Activated CD4-positive, alpha-beta T cell treated with anti-CD3 and anti-CD28 coated beads for 1 hour (primary cell): ENCODE results near the gene ANKFN1.

Experiments used
- DNase-seq: peaks from one replicate; pipeline ENCODE4 v3.0.0-alpha.2; 2020

The ANKFN1 gene

DNA sequence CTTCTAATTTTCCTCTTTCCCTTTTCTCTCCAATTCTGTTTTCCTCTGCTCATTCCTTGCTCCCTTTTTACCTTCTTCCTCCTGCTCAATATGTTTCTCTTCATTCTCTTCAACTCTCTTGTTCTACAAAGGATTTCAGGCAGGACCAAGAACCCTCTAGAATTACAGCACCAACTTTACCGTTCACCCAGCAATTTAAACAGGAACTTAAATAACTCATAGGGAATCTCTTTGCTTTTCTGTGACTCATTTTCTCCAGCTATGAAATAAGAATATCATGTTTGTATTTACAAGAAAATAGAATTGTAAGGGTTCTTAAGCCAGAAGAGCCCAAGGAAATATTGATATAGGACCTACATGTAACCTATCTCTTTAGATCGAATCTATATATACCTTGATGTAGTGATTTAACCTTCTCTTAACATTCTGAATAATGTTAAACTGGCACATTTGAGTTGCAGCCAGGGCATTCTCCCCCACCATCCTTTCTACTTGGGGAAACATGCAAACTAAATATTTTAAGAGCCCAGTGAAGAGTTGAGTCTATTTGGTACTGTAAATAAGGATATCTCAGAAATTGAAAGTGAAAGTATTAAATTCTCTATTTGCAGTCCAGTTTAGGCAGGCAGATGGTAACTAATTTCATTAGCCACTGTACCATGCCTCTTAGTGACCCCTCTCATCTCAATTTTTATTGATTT is 137.0 kb downstream of the ANKFN1 start:
- DNase-seq: no peak

DNA sequence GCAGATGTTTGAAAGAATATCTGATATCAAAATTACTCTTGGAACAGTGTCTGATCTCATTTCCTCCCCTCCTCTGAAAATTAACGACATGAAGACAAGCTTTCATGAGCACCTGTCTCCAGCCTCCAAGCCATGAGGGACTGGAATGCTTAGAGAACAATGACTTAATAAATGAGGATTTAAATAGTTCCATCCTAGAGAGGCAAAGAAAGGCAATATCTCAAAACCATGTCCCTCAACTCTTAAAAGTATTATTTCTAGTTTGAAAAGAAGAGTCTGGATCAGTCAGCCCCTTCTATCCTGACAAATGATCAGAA is 137.5 kb downstream of the ANKFN1 start:
- no peak for DNase-seq

DNA sequence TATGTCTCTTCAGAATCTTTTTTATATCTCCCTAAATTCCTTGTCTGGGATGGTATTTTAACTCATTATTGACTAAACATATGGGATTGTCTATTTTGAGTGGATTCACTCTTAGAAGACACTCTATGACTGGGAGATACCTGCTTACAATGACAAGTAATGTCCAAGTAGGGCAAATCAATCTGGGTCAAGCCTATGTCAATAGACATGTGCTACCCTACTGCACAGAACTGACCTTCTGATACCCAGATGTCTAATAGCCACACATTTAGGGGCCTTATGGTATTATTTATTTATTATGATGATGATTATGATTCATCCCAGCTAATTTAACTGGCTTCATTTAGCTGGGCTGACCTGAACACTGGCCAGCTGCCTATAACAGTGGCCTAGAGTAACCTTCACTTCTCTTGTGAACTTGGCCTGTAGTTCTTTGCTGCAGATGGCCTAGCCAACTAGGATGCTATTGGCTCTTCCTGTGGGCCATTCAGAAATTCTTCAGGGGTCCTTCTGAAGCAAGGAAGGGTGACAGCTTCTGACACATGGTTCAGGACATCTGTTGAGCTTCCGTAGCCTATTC is 138.0 kb downstream of the ANKFN1 start:
- DNase-seq: no peak

DNA sequence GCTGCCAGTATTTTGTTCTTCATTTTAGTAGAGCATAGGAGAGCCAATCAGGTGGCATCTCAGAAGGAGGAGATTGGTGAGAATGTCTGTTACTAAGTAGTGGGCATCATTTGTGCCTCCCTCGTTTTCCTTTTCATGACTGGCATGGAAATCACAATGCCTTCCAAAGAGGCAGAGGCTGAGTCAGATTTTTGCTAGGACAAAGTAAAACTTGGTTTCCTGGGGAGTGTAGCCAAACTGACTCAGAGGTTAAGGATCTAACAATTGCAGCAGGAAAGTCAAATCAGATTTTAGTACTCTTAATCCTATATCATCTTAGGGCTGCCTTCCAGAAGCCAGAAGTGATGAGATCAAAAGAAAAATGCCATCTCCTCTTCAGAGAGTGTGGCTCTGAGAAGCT is 138.7 kb downstream of the ANKFN1 start:
- no peak for DNase-seq

- no peak for DNase-seq
Measured at GRCh38 chr17:56292578-56292977, 139.3 kb downstream of the ANKFN1 start.

DNA sequence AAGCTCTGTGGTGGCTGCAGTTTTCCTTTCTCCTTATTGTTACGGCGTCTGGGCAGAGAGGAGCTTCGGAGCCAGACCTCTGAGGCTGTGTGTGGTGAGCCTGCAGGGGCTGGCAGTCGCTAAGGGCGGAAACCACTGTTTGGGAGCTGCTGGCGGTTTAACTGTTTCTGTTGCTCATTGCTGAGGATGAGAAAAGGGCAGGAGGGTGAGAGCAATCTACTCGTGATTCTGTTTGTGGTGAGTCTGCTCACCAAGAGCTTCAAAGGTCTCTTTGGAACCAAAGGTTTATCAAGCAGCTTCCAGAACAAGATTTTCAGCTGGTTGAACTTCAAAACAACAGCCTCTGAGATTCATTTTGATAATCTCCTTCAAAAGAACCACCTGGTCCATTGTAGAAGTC is 143.9 kb downstream of the ANKFN1 start:
- DNase-seq: no peak

- DNase-seq: no peak
Measured at GRCh38 chr17:56298846-56299245, 145.6 kb downstream of the ANKFN1 start.

DNA sequence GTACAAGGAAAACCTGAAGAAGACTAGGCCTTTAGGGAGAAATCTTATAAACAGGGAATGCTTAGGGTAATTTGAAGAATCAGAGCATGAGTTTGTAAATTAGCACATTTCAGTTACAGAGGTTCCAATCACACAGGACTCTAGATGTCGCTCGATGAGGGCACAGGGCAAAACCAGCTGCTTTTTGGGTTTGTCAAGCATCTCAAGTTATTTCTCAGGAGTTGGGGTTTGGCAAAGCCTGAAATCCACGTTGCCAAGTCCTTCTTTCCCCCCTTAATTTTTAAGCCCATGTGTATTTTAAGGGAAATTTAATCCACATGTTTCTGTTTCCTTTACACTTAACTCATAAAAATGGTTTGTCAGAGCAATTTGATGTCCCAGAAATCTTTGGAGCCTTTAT is 146.9 kb downstream of the ANKFN1 start:
- no peak for DNase-seq

DNA sequence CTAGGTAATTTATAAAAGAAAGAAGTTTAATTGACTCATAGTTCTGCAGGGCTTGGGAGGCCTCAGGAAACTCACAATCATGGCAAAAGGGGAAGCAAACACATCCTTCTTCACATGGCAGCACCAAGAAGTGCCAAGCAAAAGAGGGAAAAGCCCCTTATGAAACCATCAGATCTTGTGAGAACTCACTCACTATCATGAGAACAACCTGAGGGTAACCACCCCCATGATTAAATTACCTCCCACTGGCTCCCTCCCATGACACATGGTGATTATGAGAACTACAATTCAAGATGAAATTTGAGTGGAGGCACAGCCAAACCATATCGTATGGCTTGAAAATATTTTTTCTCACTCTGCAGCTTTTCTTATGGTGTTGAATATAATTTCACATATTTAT is 151.7 kb downstream of the ANKFN1 start:
- no peak for DNase-seq

GRCh38 chr17:56309897-56310296 is 156.6 kb downstream of the ANKFN1 start:
- no peak for DNase-seq

DNA sequence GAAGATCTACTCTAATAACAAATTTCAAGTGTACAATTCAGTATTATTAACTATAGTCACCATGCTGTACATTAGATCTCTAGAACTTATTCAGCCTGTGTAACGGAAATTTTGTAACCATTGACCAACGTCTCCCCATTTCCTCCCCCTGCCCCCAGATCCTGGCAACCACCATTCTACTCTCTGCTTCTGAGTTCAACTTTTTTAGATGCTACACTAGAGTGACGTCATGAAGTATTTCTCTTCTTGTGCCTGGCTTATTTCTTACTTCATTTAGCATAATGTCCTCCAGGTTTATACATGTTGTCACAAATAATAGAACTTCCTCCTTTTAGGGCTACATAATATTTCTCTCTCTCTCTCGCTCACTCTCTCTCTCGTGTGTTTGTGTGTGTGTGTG is 157.5 kb downstream of the ANKFN1 start:
- no peak for DNase-seq

DNA sequence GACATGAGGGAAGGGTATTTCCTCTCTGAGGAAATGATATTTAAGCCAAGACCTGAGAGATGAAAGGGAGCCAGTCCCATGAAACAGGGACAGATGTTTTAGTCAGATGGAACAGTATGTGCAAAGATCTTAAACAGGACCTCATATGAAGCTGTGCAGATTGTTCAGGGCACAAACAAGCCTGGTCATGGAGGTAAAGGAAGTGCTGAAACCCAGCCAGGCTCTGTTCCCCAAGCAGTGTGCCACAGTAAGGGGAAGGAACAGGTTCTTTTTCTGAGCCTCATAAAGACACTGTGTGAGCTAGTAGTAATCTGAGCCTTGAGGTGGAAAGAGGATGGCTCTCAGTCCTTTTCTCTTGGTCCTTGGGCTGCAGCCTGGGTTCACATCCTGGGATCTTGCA is 159.9 kb downstream of the ANKFN1 start:
- no peak for DNase-seq

DNA sequence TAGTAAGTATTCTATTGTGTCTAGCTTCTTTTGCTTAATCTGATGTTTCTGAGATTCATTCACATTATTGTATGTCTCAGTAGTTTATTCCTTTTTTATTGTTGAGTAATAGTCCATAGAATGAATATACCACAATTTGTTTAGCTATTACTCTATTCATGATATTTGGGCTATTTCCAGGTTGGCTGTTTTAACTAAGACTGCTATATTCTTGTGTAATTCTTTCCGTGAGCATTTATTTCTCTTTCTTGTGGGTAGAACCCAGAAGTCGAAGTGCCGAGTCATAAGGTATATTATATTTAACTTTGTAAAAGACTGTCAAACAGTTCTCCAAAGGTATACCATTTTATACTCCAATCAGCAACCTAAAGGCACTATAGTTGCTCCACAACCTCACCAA is 160.8 kb downstream of the ANKFN1 start:
- DNase-seq: no peak

DNA sequence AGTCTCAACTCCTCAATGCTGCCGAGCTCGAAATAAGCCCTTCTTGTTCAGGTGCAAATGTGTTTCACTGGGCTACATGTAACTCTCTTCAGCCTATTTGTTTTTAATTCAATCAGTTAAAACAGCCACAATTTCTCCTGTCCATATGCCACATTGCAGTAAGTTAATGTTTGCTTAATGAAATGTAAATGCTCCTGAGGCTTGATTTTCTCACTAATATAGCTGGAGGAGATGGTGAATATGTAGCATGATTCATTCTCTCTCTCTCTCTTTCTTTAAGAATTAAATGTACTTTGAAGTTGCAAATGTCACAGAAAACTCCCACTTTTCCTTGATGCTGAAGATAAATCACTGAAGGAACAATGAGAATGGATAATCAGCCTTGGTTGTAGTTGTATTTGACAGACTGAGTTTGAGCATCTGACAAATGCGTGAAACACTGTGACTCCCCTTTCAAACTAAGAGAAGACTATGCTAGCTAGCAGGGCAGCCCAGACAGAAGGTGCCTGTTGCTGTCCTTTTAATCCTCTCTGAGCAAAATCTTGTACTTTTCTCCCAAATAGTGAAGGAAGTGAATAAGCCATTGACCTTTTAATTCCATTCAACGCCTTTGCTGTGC is 161.8 kb downstream of the ANKFN1 start:
- DNase-seq: no peak

DNA sequence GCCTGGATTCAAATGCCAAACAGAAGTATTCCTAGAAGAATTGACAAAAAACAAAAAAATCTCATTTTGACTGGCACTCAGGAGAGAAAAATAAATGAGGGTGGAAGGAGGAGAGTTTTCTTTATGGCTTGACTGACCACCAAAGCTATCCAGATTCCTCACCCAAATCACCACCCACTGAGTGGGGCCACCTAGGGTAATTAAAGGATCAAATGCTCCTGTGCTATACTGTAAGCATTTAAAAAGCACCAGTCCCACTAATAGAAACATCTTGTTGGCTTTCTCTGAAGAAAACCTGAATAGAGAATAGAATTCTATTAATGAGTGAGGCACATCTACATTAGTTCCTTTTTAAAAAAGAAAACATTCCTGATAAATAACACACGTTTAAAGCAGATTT is 163.3 kb downstream of the ANKFN1 start:
- DNase-seq: no peak

DNA sequence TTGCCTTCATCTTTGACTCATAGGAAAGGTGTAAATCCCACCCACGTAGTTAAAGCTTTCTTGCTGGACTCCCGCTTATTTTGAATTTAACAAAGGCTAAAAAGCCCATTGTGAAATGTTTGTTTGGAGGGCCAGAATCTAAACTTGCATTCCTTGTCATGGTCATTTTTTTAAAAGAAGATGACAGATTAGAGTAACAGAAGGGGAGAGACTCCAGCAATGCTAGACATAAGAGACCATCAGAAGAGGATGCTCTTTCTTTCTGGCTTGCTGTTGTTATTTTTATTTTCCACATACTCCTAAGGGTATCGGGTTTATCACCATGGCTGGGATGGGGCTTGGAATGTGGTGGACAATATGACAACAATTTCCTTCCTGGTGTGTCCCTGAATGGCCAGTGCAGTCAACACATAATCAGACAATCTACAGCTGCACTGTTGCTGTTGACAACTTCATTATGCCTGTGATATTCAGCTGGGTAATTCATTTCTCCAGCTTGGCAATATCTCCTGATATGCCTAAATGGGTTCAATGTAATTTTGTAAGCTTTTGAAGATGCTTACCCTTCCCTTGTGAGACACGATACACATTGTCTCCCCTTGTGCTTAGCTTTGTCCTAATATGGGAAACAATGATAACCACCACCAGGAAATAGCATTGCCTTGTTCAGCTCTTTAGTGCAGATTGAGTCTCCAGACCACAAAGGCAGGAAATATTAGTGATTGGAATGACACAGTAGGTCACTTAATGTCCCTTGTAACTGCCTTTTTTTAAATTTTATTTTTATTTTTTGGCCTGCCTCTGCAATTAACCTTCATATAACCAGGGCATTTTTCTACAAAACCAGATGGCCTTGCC is 164.3 kb downstream of the ANKFN1 start:
- DNase-seq: no peak

GRCh38 chr17:56319531-56319930 is 166.3 kb downstream of the ANKFN1 start:
- no peak for DNase-seq

- no peak for DNase-seq
Measured at GRCh38 chr17:56320443-56320842, 167.2 kb downstream of the ANKFN1 start.

GRCh38 chr17:56322991-56323390 is 169.7 kb downstream of the ANKFN1 start:
- DNase-seq: no peak

DNA sequence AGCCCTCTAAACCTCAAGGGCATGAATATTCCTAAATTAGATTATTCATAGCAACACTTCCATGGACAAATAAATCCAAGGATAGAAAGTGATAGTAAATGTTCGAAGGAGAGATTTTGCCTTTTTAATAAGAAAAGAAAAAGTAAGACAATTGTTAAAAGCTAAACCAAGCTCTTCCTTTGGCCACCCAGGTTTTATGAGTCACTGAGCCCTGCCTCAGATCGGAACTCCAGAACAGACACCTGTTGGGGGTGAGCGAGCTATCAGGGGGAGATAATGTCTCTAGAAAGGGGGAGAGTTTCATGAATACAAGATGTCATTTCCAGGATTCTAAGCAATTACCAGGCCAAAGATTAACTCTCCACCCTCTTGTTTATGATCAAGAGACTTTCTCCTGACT is 171.4 kb downstream of the ANKFN1 start:
- no peak for DNase-seq

GRCh38 chr17:56325313-56326000 is 172.2 kb downstream of the ANKFN1 start:
- no peak for DNase-seq

DNA sequence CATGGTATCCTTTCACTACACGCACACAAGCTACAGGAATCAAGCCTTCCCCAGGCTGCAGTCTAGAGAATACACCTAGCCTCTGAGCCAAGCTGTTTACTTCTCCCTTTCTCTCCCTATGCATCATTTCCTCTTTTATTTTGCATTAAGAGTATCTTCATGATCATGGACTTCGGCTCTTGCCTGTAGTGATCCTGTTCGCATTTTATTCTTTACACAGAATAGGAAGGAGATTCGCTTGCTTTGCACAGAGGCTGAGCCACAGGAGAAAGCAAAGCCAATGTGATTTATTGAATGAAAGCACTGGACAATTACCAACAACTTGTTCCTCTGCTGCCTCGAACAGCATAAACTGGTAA is 172.7 kb downstream of the ANKFN1 start:
- DNase-seq: no peak

- no peak for DNase-seq
Measured at GRCh38 chr17:56347639-56348038, 194.4 kb downstream of the ANKFN1 start.
